Measurements from ENCODE around the gene CRACR2A.

The CRACR2A gene

GRCh38 chr12:3646561-3647241 is 106.2 kb downstream of the CRACR2A start:
- no peak for DNase-seq (ENCODE audit: low read depth)

DNA sequence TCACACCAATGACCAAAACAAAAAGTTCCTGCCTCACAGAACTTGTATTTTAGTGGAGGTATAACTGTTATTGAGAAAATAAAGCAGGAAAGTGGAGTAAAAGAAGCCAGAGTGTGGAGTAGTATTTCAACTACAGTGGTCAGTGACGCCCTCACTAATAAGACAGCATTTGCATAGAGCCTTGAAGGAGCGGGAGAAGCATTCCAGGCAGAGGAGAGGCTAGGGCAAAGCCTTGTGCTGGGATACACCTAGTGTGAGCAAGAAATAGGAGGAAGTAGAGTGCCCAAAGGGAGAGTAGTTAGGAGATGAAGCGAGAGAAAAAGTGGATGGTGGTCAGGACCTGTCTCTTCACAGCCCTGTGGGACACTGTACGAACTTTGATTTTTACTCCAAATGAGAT is 107.8 kb downstream of the CRACR2A start:
- no peak for DNase-seq (ENCODE audit: low read depth)

- no peak for DNase-seq (ENCODE audit: low read depth)
These were observed 108.8 kb downstream of the CRACR2A start for GRCh38 chr12:3644104-3644503.

- no peak for DNase-seq (ENCODE audit: low read depth)
These were observed 111.4 kb downstream of the CRACR2A start for GRCh38 chr12:3641428-3642018.

DNA sequence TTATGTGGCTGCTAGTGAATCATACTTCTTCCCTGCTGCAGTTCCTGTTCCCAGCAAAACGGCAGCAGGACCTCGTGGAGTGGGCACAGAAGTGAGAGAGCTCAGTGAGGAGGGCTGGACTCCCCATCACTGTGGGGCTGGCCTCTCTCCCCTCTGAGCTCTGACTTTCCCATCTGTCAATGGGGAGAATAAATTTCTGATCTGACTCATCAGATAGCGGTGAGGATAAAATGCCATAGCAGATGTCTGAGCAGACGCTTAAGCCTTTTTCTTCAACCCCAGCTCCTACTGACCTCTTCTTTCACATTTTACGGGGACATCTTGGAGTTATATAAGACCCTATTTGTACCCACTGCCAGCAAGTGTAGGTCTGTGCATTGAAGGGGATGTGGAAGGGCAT is 116.6 kb downstream of the CRACR2A start:
- no peak for DNase-seq (ENCODE audit: low read depth)

- DNase-seq (ENCODE audit: low read depth), result no peak
These were observed 118.6 kb downstream of the CRACR2A start for GRCh38 chr12:3634348-3634747.

GRCh38 chr12:3633396-3633795 is 119.5 kb downstream of the CRACR2A start:
- DNase-seq (ENCODE audit: low read depth), result no peak

GRCh38 chr12:3632754-3633153 is 120.2 kb downstream of the CRACR2A start:
- no peak for DNase-seq (ENCODE audit: low read depth)

DNA sequence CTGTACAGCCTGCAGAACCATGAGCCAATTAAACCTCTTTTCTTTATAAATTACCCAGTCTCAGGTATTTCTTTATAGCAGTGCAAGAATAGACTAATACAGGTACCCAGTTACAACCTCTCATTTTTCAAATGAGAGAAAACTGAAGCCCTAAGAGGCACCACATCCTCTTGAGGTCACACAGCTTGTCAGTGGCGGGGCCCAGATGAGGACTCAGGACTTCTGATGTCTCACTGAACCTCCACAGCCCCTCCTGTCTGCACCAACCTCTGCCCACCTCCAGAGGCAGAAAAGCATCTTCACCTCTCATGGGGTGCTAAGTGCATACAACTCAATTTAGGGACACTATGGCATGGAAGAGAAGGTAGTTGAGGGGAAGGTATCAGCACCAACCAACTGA is 120.7 kb downstream of the CRACR2A start:
- no peak for DNase-seq (ENCODE audit: low read depth)

DNA sequence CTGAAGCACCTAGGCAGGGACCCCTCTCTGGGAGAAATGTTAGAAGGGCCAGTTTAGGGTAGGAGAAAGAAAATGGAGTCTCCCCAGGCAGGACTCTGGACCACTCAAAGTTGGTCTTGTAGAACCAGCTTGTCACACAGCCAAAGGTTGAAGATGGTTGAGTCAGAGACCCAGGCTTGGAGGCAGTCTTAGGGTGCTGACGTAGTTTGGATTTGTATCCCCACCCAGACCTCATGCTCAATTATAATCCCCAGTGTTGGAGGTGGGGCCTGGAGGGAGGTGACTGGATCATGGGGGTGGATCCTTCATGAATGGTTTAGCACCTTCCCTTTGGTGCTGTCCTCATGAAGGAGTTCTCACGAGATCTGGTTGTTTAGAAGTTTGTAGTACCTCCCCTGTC is 121.2 kb downstream of the CRACR2A start:
- no peak for DNase-seq (ENCODE audit: low read depth)

GRCh38 chr12:3631272-3631637 is 121.7 kb downstream of the CRACR2A start:
- no peak for DNase-seq (ENCODE audit: low read depth)

GRCh38 chr12:3630621-3631271 is 122.2 kb downstream of the CRACR2A start:
- no peak for DNase-seq (ENCODE audit: low read depth)

- DNase-seq (ENCODE audit: low read depth), result no peak
These were observed 122.8 kb downstream of the CRACR2A start for GRCh38 chr12:3630111-3630510.

DNA sequence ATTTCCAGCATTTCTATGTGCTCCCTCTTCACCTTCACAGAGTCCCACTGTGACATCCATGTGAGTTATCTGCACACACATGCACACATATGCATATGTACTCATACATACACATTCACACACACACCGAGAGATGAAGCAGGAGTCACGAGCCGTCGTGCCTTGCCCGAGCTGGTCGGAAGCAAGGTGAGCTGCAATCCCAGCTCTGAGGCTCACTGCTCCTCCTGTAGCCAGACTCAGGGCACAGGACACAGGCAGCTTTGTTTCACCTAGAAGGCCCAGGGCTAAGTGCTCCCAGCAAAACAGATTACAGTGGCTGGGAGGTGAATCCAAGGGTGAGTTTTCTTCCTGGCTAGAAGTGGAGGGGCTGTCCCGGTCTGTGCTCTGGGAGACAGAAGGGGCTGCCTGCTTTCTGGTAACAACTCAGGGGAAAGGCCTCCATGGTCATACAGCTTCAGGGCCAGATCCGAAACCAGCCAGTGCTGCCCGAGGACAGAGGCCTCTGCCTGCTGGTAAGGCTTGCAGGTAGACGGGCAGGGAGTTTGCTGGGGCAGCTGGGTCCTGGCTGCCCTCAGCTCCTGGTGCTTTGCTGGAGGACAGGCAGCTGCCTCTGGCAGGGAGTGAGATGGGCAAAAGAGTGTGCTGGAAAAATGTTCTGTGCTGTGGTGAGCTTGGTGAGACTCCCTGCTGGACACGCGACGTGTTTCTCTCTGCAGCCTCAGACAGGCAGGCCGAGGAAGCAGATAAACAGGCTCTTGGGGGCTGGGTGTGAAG is 123.7 kb downstream of the CRACR2A start:
- no peak for DNase-seq (ENCODE audit: low read depth)

DNA sequence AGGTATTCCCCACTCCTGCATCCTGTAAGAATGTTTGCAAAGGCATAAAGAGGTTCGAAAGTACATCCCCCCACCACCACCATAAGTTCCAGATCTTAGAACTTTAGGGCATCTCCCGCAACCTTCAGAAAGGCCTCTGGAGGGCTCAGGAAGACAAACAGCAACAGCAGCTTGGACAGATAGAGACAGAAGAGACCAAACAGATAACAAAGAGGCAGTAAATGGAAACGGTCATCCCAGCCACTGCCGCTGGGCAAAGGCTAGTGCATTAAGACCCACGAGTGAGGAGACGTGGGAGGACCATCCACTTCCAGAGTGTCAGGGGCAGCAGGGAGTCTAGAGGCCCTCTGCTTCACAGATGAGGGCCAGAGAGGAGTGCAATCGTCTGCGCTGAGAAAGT is 124.3 kb downstream of the CRACR2A start:
- DNase-seq (ENCODE audit: low read depth), result no peak

DNA sequence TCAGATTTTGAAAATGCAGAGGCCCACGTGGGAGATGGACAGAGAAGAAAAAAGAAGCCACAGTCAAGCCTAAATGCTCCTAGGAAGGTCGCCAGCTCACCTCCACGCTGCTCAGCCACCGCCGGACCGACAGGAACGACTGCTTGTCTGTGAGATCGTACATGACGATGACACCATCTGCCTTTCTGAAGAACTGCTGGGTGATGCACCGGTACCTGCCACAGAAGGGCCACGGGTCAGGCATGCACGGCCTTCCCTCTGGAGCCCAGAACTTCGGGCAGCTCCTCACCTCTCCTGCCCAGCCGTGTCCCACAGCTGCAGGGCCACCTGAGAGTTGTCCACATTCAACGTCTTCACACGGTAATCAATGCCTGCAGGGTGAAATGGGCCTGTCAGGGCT is 125.6 kb downstream of the CRACR2A start:
- no peak for DNase-seq (ENCODE audit: low read depth)

DNA sequence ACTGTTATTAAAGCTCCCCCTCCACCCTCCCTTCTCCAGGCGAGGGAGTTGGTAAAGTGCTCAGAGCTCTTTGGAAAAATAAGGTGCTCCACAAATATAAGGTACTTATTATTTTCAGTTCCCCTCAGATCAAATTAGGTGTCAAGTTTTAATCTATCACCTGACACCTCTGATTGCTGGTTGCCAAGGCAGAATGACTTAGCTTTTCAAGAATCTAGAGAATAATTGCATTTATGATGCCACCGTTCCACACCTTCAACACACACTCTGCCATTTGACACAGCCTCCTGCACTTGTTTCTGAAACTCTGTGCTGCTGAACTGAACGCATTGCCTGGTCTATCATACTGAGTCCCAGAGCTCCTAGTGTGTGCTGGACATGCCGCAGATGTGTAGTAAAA is 128.6 kb downstream of the CRACR2A start:
- no peak for DNase-seq (ENCODE audit: low read depth)

DNA sequence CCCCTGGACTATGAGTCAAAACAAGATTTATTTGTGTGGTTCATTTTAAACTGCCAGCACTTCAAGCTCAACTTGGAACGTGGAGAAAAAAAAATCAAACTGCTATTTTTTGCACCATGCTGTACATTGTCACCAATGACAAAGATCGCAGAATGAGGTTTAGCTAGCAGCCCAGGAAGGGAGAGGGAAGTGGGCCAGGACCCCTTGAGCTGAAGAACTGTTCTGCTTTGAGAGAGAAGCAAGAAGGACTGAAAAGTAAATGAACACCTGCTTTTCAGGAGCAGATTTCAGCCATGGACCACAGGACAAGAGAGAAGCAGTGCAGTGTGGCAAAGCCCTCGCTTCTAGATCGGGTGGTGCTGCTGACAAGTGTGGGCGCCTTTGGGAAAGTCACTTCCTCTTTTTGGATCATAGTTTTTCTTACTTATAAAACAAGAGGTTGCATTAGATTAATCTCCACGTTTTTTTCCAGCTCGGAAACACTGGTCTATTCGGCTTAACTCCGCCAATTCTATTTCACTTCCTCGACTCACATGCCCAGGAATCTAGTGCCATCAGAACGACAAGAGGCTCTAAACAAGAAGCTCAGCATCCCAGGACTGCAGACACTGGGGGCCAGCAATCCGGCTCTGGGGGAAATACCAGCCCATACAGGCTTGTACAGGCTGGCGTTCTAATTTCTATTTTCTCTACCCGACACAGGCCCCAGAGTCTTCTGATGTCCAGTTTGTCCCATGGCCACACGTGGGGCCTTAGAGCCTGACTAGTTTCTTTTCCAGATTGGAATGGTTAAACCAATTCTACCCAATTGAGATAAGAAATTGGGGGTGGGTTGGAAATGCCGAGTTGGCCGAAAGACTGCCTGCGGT is 129.9 kb downstream of the CRACR2A start:
- no peak for DNase-seq (ENCODE audit: low read depth)

GRCh38 chr12:3622021-3622821 is 130.7 kb downstream of the CRACR2A start:
- DNase-seq (ENCODE audit: low read depth), result no peak

GRCh38 chr12:3620856-3621255 is 132.1 kb downstream of the CRACR2A start:
- DNase-seq (ENCODE audit: low read depth), result no peak

GRCh38 chr12:3617565-3617964 is 135.3 kb downstream of the CRACR2A start:
- no peak for DNase-seq (ENCODE audit: low read depth)

All from stimulated activated CD8-positive, alpha-beta memory T cell treated with anti-CD3 and anti-CD28 coated beads, Interleukin-15, amount 100 ng/mL, for 1 hour (primary cell).